Epithelial cell of proximal tubule (primary cell): Measurements from ENCODE around the gene SCYGR1. TPM values are rescaled to one million over a fixed set of nuclear protein-coding genes. Genes with fewer than 3 reads are reported as not detected.
A peak's percentile ranks its signal among the peaks of the same experiment; 100 is the strongest.

Source experiments
- DNase-seq: peaks from one replicate; pipeline ENCODE4 v3.0.0-alpha.2; 2011; ENCODE audit warnings: low read depth
- H3K4me3 ChIP-seq: 2 replicates; pipeline ENCODE4 v1.5.1; 2011; ENCODE audit warnings: low read depth, mild to moderate bottlenecking, low read length
- CTCF ChIP-seq: conservative IDR thresholded peaks from 2 replicates; pipeline ENCODE4 v1.5.1; 2012; ENCODE audit warnings: low read depth, mild to moderate bottlenecking, low read length
- total RNA-seq: library from RNA; depleted of rRNA; stranded (reverse); fragments of >200 nt; gene quantifications from 2 replicates; pipeline ENCODE4 v1.2.3, GENCODE V29; 2015

SCYGR1 gene
- total RNA-seq, 1 donor from 2014 or later, result not detected

GRCh38 chr2:227411990-227412350, 24.2 kb upstream of the SCYGR1 start:
- no peak for DNase-seq
- TF ChIP-seq CTCF, result no peak
- no peak overlapping the region for H3K4me3 ChIP-seq

- no peak for DNase-seq
Measured at GRCh38 chr2:227411320-227411989, 23.7 kb upstream of the SCYGR1 start.

GRCh38 chr2:227410191-227410590, 22.4 kb upstream of the SCYGR1 start:
- no peak for DNase-seq
- no peak for TF ChIP-seq CTCF
- H3K4me3 ChIP-seq, result no peak overlapping the region

More at GRCh38 chr2:227411320-227411989, 23.7 kb upstream of the SCYGR1 start:
- H3K4me3 ChIP-seq, result no peak overlapping the region
- TF ChIP-seq CTCF, result no peak

GRCh38 chr2:227407591-227408151, 19.9 kb upstream of the SCYGR1 start:
- DNase-seq, result no peak
- no peak overlapping the region for H3K4me3 ChIP-seq
- peak; percentile 13 for TF ChIP-seq CTCF

GRCh38 chr2:227406177-227407031, 18.7 kb upstream of the SCYGR1 start:
- TF ChIP-seq CTCF, result peak; percentile 90
- peak overlapping the region; percentile 27 for H3K4me3 ChIP-seq
- DNase-seq, result peak; percentile 95

- TF ChIP-seq CTCF, result no peak
- DNase-seq, result no peak
- no peak overlapping the region for H3K4me3 ChIP-seq
Measured at GRCh38 chr2:227404585-227405271, 17.0 kb upstream of the SCYGR1 start.
